Esophagus muscularis mucosa (tissue), 4 donors: ENCODE measurements around the gene ASTN2. TPM values are rescaled to one million over a fixed set of nuclear protein-coding genes. Genes with fewer than 3 reads are reported as not detected.

Source experiments
- DNase-seq: peaks from one replicate; pipeline ENCODE4 v3.0.0-alpha.2; 2017; ENCODE audit errors: extremely low spot score
- H3K27ac ChIP-seq, 4 donors: fragments of 200-600 bp; sonication (generic); replicated peaks in 1 of 4; 1 replicate in 3 of 4; 2 replicates in 1 of 4; pipeline ENCODE4 v1.5.1; 2016 to 2019; ENCODE audit warnings: mild to moderate bottlenecking in 1 of 4
- H3K27me3 ChIP-seq, 4 donors: fragments of 200-600 bp; sonication (generic); one replicate each; pipeline versions ENCODE4 v1.5.1 to v1.6.0; 2016 to 2019
- H3K36me3 ChIP-seq, 4 donors: fragments of 200-600 bp; sonication (generic); one replicate each; pipeline ENCODE4 v1.5.1; 2016 to 2019
- H3K4me1 ChIP-seq, 4 donors: fragments of 200-600 bp; sonication (generic); one replicate each; pipeline ENCODE4 v1.5.1; 2016 to 2019
- H3K4me3 ChIP-seq, 4 donors: fragments of 200-600 bp; sonication (generic); 1 replicate in 2 of 4; 2 replicates in 2 of 4; pipeline ENCODE4 v1.5.1; 2016 to 2019; ENCODE audit warnings: mild to moderate bottlenecking in 4 of 4, moderate library complexity in 1 of 4
- H3K9me3 ChIP-seq, 4 donors: fragments of 200-600 bp; sonication (generic); 1 replicate in 3 of 4; 2 replicates in 1 of 4; pipeline ENCODE4 v1.5.1; 2016 to 2019
- CTCF ChIP-seq, 3 experiments: fragments of 200-600 bp in 2 of 3; fragments of 450-650 bp in 1 of 3; sonication (generic) in 2 of 3; IDR thresholded peaks; one replicate each; pipeline ENCODE4 v1.5.1; 2017 to 2019; ENCODE audit warnings: antibody characterized with exemption in 3 of 3, mild to moderate bottlenecking in 2 of 3, moderate library complexity in 1 of 3
- EP300 ChIP-seq: sonication (generic); formaldehyde crosslinking; IDR thresholded peaks from one replicate; pipeline ENCODE4 v1.6.1; 2017; ENCODE audit warnings: antibody characterized with exemption
- POLR2A ChIP-seq: fragments of 450-650 bp; IDR thresholded peaks from one replicate; pipeline ENCODE4 v1.6.1; 2017; ENCODE audit warnings: antibody characterized with exemption, moderate library complexity, mild to moderate bottlenecking, low read depth
- POLR2AphosphoS5 ChIP-seq, 2 donors: sonication (generic); formaldehyde crosslinking; IDR thresholded peaks; one replicate each; pipeline ENCODE4 v1.6.1; 2017; ENCODE audit warnings: antibody characterized with exemption in 2 of 2
- WGBS: methylation state at CpG from one replicate; pipeline ENCODE4 v1.1.5; 2018; 5-methylcytosine and 5-hydroxymethylcytosine counted together
- intact Hi-C: fragments of 100-400 bp; cut with DNase I; formaldehyde crosslinking; loops from one replicate; pipeline ENCODE4 v1.15.1; 2023
- total RNA-seq, 4 donors: library from RNA; depleted of rRNA; stranded (reverse); fragments of >200 nt; gene quantifications; one replicate each; pipeline versions ENCODE4 v1.1.0 to v1.2.1, GENCODE V29; 2016

Gene ASTN2
- total RNA-seq, 4 donors from 2014 or later: 4.2 to 6.9 (median 5.5) TPM

GRCh38 chr9:117430813-117431212 lies 16.0 kb upstream of the ASTN2 start:
- WGBS: 88% methylated on average over 2 of the region's 2 CpGs
- Histone ChIP-seq H3K27ac (no peak overlapping the region), H3K4me1 (no peaks in the 10 kb centered on the region), H3K4me3 (no peak overlapping the region), H3K27me3 (peaks cover 0 to 12% (median 0%) of the 10 kb centered on the region in 4 donors), H3K36me3 (no peaks in the 10 kb centered on the region), H3K9me3 (no peaks in the 10 kb centered on the region)
- TF ChIP-seq POLR2AphosphoS5 (IDR thresholded peaks at IDR 0.05) (no peak), CTCF (IDR thresholded peaks at IDR 0.05) (no peak), POLR2A (no peak), EP300 (no peak)
- intact Hi-C loops: no loop called here
- DNase-seq: no peak

GRCh38 chr9:117427357-117427913 lies 12.6 kb upstream of the ASTN2 start:
- H3K4me3 ChIP-seq: no peak overlapping the region
- no peaks in the 10 kb centered on the region for H3K36me3 ChIP-seq
- no peaks in the 10 kb centered on the region for H3K9me3 ChIP-seq
- no peak overlapping the region for H3K27ac ChIP-seq
- DNase-seq: no peak
- no peaks in the 10 kb centered on the region for H3K4me1 ChIP-seq
- intact Hi-C loops: no loop called here
- TF ChIP-seq CTCF (IDR thresholded peaks at IDR 0.05) (no peak), POLR2A (no peak), POLR2AphosphoS5 (IDR thresholded peaks at IDR 0.05) (no peak), EP300 (no peak)
- WGBS: 93% methylated on average over 3 of the region's 3 CpGs
- H3K27me3 ChIP-seq: peaks cover 0 to 23% (median 0%) of the 10 kb centered on the region in 4 donors

GRCh38 chr9:117425566-117425965 lies 10.7 kb upstream of the ASTN2 start:
- H3K9me3 ChIP-seq: no peaks in the 10 kb centered on the region
- H3K36me3 ChIP-seq: no peaks in the 10 kb centered on the region
- intact Hi-C loops: no loop called here
- H3K27ac ChIP-seq: no peak overlapping the region
- peaks cover 0 to 17% (median 0%) of the 10 kb centered on the region in 4 donors for H3K27me3 ChIP-seq
- no peak overlapping the region for H3K4me3 ChIP-seq
- no peak for DNase-seq
- WGBS: 81% methylated on average over 3 of the region's 3 CpGs
- H3K4me1 ChIP-seq: no peaks in the 10 kb centered on the region
- no peak for TF ChIP-seq CTCF (IDR thresholded peaks at IDR 0.05)
- TF ChIP-seq EP300: no peak
- no peak for TF ChIP-seq POLR2A
- TF ChIP-seq POLR2AphosphoS5 (IDR thresholded peaks at IDR 0.05): no peak

- no peak overlapping the region for H3K4me3 ChIP-seq
- no peaks in the 10 kb centered on the region for H3K36me3 ChIP-seq
- intact Hi-C loops: no loop called here
- H3K27ac ChIP-seq: no peak overlapping the region
- TF ChIP-seq POLR2A (no peak), POLR2AphosphoS5 (IDR thresholded peaks at IDR 0.05) (no peak), EP300 (no peak), CTCF (IDR thresholded peaks at IDR 0.05) (no peak)
- DNase-seq: no peak
- no peaks in the 10 kb centered on the region for H3K4me1 ChIP-seq
- peaks cover 0 to 23% (median 0%) of the 10 kb centered on the region in 4 donors for H3K27me3 ChIP-seq
- WGBS: 78% methylated on average over 1 of the region's 1 CpG
- H3K9me3 ChIP-seq: no peaks in the 10 kb centered on the region
Measured at GRCh38 chr9:117424291-117424690, 9.4 kb upstream of the ASTN2 start.

GRCh38 chr9:117418111-117418510 lies 3.3 kb upstream of the ASTN2 start:
- no peak overlapping the region for H3K4me3 ChIP-seq
- no peak for DNase-seq
- H3K27me3 ChIP-seq: peaks cover 0 to 71% (median 24%) of the 10 kb centered on the region in 4 donors
- H3K36me3 ChIP-seq: no peaks in the 10 kb centered on the region
- no peak overlapping the region for H3K27ac ChIP-seq
- H3K9me3 ChIP-seq: no peaks in the 10 kb centered on the region
- WGBS: 91% methylated on average over 1 of the region's 1 CpG
- TF ChIP-seq CTCF (IDR thresholded peaks at IDR 0.05): no peak
- no peak for TF ChIP-seq POLR2A
- TF ChIP-seq EP300: no peak
- TF ChIP-seq POLR2AphosphoS5 (IDR thresholded peaks at IDR 0.05): no peak
- H3K4me1 ChIP-seq: peaks cover 16 to 27% (median 25%) of the 10 kb centered on the region in 4 donors
- intact Hi-C loops: no loop called here
